Activated effector memory CD4-positive, alpha-beta T cell treated with Interleukin-2 at 50 U/mL for 16 hours (primary cell): ENCODE results near the gene CLNK.
"Not testable (repeated sequence)": the region's sequence is repeated elsewhere in the genome, so short reads cannot be mapped to it uniquely, and the experiment has no call there.

Experiments
- DNase-seq: peaks from one replicate; pipeline ENCODE4 v3.0.0-alpha.2; 2020

CLNK gene

DNA sequence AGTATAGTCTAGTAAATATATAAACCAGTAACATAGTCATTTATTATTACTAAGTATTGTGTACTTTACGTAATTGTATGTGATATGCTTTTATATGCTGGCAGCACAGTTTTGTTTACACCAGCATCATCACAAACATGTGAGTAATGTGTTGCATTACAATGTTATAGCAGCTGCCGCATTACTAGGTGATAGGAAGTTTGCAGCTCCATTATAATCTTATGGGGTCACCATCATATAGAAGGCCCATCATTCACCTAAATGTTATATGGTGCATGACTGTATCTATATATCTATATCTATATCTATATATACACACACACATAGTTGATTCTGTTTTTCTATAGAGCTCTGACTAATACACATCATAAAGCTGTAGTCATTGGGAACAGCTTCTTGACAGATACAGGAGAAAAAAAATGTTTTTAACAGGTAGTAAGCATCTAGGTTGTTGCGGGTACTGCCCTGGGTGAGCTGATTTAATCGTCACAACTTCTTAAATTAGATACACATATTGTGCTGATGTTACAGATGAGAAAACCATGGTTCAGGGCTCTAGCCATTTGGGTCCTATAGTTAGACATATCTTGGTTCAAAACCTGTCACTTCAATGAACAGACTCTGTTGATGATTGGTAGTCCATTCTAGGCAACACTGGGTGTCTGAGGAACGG, 77.9 kb downstream of the CLNK start:
- no peak for DNase-seq

DNA sequence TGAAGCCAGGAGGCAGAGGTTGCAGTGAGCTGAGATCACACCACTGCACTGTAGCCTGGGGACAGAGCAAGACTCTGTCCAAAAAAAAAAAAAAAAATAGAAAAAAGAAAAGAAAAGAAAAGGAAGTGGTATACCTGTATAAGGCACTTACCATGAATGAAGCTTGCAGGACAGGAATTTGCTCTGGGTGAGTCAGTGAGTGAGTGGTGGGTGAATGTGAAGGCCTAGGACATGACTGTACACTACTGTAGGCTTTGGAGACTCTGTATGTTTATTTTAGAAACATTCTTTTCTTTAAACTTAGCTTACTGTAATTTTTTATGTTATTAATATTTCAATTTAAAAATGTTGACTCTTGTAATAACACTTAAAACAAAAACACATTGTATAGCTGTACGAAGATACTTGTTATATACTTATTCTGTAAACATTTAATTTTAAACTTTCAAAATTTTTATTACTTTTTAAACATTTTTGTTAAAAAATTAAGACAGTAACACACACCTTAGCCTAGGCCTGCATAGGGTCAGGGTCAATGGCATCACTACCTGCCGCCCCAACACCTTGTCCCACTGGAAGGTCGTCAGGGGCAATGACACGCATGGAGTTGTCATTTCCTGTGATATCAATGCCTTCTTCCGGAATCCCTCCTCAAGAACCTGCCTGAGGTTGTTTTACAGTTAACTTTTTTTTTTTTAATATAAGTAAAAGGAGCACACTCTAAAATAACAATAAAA, 78.7 kb downstream of the CLNK start:
- DNase-seq, result no peak

DNA sequence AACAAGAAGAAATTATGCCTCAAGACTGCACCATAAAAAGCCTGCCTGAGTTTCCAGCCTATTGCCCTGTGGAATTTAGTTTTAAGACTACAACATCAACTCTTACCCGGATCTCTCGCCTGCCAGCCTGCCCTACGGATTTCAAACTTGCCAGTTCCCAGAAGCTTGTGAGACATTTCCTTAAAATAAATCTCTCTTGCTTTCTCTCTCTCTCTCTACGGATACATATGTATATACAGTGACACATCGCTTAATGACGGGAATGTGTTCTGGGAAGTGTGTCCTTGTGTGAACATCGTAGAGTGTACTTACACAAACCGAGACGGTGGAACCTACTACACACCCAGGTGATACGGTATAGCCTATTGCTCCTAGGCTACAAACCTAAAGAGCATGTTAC, 79.5 kb downstream of the CLNK start:
- DNase-seq, result no peak

DNA sequence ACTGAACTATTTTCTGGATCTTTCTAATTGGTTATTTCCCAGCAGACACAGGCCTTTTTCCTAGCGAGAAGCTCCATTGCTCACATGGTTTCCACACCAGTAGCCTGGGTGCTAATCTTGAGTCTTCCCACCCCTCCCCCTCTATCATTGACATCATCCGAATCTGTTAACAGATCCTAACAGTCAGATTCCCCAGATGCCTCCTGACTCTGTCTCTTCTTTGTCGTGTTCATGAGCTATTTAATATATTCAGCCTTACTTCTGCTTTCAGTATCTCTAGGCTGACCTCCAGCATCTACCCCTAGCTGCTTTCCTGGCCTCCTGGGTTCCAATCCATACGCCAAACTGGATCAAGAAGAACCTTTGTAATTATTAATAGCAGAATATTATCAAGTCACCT, 85.0 kb downstream of the CLNK start:
- DNase-seq, result no peak

DNA sequence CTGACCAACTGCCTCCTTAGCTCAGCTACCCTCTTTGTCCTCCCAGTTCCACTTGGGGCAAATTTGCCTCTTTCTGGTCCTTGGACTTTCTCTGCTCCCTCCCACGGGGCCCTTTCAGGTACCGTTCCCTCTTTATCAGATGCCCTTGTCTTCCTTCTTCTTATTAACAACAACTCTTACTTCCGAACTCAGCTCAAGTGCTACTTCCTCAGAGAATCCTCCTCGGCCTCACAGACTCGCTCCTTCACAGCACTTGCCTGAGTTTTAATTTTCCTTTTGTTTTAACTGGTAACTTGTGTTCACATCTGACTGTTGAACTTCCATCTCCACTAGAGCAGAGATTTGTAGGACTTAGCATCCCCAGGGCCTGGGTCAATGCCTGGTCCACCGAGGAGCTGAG, 85.7 kb downstream of the CLNK start:
- no peak for DNase-seq

DNA sequence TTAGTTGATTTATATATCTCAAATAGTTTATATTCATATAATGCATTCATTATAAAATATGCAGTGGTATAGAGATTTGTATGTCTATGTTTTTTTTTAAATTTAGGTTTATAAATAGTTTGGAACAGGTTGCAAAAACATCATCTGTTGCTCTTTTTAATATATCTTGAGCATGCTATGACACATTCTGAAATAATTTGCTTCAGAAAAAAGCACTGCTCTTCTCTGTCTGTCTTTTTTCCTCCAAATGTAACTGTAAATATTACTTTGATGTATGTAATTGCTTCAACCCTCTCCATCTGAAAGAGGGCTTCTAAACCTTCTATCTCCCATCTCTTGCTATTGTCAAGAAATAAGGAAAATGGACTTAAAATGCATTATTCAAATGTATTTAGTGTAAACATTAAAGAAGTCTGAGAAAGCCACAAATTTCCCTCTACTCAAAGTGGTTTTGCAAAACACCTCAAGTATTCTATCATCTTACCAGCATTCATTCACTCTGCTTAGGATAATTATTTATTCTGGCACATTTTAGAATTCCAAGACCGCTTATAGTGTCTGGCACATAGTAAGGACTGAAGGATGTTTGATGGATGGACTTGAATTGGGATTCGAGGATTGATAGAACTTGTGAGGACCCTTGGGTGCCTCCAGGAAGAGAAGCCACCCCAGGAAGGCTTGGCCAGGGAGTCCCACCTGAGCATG, 87.8 kb downstream of the CLNK start:
- DNase-seq, result no peak

DNA sequence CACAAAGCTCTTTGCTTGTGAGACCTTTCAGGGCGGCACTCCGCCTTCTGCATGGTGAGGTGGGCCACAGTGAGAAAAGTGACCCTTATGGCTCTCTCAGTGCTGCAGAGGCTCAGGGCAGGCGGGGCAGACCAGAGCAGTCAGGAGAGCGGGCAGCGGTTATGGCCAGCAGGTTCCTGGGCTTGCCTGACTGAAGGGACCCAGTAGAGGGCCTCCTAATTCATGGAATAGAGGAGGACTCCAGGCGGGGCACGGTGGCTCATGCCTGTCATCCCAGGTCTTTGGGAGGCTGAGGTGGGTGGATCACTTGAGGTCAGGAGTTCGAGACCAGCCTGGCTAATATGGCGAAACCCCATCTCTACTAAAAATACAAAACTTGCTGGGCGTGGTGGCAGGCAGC, 91.4 kb downstream of the CLNK start:
- no peak for DNase-seq

DNA sequence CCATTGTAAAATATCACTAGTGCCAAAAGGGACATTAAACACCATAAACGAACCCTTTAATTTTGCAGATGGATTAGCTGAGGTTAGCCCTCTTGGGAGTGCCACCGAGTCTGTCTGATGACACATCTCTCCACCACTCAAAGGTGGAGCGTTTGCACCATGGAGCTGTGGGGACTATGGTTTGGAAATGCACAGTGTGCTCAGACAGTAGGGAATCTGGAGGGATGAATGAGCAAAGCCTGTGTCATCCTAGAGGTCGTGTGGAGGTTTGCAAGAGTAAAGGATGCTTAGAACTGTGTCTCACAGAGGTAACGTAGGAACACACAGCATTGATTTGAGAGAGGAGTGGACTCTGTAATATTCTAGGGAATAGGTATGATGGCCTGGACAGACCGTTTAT, 93.7 kb downstream of the CLNK start:
- no peak for DNase-seq

DNA sequence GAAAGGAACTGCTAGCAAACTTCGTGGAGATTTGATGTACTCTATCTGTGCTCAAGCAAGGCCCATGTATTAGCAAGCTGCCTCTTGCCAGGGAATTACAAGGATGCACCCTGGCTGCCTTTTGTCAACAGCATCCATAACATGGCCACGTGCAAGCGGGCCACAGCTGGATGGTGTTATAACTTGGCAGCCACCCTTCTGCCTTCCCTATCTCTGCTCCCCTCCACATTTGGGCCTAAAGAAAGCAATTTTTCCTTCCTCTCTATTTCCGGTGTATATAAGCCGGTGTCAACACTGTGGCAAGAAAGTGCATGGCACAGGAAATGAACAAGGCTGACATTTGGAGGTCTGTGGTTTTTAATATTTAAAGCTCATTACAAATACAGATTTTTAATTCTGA, 94.8 kb downstream of the CLNK start:
- DNase-seq, result no peak

DNA sequence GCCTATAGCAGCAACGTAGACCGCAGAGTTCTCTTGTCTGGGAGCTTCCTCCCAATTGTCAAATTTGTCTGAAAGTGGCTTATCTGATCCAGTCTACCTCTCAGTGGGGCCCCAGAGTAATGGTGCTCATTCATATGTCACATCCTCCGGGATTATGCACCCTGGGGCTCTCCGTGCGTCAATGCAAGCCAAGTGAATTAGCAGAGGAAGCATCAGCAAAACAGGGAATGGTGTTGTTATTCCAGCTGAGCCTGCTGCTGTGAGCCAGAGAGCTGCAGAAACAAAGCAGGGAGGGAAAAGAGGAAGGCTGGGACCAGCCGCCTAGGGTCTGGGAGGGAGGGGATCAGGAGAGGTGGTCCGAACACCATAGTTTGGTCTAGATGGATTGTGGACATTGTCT, 95.2 kb downstream of the CLNK start:
- no peak for DNase-seq

DNA sequence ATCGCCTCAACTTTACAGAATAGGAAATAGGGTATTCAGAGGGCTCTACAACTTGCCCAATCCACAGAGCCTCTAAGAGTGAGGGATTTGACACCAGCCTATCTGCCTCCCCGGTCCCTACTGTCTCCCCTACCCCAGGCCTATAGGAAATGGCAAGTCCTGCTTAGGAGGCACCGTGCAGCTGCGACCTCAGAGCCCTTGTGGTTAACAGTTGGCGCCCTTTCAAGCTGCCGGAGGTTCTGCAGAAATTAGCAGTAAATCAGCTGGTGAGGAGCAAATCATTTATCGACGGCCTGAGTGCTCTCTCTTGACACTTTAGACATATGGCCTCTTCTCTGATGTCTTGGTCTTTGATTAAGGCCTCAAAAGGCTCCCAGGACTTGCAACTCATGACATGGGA, 96.9 kb downstream of the CLNK start:
- no peak for DNase-seq

DNA sequence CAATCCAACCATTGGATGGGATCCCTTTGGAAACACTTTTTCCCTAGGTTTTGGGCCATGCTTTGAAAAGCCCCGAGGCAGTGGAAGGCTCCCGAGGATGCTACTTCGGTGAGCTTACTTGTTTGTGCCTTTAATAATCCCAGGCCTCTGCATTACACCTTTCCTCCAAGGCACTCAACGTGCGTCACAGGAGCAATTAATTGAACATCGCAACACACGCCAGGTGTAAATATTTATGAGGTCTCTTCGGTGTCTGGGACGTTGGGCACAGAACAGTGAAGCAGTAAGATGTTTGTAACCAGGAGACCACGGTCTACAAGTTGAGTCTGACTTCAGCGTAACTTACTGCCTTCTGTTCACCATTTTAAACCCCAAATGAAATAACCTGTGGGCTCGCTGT, 97.3 kb downstream of the CLNK start:
- DNase-seq, result no peak

DNA sequence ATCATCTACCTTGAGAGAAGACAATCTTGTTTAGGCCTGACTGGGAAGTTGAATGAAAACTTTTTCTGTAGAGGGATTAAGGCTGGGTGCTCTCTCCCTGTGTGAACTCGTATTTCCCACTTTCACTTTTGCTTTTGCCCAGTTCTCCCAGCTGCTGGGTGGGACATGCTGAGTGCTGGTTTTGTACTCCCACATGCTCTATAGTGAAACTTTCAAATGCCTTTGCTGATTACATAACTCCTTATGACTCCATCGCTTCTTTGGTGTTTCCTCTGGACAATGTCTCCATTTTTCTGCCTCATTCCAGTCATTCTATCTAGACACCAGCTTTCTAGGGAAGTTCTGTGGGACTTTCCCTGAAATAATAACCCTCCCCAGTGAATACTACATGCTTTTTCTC, 100.5 kb downstream of the CLNK start:
- no peak for DNase-seq

DNA sequence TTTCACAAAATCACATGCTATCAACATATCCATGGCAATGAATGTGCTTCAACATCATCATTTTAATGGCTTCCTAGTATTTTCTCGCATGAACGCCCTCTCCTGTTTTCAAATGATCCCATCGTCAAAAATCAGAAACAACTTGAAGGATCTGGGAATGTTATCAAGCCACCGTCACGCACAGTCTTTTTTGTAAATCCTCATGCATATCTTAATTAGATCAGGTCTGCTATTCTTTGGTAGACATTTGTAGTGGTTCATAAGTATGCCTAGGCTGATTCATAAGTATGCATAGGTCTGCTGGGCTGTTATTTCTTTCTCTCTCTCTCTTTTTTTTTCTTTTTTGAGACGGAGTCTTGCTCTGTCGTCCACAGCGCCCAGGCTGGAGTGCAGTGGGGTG, 101.6 kb downstream of the CLNK start:
- DNase-seq, result no peak

DNA sequence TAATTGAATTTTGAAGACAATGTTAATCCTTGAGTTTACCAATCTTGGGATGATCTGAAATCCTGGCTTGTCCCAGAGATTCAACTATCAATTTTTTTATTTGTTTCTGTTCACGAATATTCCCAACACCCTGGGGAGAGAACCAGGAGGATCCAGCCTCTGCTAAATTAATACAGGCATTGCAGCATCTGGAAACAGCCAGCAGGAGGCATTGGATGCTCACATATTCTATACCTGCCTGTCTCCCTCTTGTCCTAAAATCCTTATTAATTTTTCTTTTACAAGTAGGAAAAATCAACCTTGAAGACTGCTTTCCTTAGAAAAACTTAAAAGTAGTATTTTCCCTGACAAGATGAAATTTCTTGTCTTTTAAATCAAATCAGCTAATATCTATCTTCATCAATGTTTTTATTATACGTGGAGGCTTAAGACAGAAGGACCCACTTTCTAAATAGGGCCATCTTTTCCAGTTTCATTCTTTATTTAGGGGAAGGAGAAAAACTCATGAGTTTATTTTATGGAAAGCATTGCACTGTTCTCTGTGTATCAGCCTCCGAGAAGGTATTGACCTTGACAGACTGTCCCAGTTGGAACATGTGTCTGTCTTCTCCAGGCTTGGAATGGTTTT, 102.4 kb downstream of the CLNK start:
- DNase-seq, result no peak

DNA sequence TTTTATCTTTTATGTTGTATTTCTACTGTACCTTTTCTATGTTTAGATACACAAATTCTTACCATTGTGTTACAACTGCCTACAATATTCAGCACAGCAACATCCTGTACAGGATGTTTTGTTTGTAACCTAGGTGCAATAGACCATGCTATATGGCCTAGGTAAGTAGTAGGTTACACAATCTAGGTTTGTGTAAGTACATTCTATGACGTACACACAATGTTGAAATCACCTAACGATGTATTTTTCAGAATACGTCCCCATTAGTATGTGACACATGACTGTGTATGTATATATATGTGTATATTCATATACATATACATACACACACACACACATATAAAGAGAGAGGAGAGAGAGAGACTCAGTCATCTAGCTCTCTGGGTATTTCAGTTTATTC, 103.5 kb downstream of the CLNK start:
- no peak for DNase-seq

DNA sequence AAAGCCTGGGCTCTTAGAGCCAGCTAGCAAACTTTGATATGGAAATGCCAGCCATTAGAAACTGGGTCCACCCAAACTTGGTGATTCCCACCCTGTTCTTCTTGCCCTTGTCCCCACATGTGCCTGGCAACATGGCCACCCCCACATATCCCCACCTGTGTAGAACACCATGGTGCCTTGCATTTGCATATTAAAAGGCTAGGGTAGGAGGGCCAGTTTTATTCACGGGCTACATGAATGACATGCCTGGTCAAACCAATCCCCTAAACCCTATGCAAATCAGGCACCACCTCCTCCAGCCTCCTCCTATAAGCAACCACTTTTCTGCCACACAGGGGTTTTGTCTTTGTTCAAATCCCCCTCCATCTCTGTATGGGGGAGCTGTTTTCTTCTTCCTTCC, 104.9 kb downstream of the CLNK start:
- no peak for DNase-seq

DNA sequence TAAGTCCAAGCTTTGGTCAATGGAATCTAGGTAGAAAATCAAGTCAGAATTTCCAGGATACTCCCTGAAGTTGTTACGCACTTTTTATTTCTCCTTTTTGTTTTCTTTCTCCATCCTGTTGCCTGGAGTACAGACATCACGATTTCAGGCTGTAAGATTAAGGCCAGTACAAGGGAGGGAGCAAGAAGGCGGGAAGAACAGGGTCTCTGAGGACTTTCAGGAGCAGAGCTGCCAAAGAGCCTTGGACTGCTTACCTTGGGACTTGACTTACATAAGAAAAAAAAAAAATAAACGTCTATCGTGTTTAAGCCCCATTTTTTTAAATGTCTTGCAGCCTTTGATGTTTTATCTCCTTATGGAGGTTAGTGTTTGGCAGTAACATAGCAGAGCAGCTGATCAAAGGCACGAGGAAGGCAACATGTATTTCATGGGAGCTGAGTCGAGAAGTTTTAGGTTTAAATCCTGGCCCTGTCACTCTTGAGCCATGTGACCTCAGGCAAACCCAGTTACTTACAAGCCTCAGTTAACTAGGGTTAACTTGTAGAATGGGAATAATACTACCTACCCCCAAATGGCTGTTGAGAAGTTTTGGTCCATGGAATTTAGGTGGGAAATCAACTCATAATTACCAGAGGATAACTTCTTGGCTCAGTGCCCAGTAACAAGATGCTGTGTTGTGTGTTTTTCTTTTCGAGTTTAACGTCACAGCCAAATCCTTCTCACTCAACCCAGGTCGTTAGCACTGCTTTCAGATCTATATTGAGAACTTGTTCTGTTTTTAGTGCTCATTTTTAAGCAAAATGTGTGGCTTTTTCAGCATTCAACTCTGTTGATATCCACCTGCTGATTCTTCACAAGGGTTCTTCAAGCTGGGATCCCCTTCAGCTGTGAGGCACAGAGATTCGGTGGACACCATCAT, 106.8 kb downstream of the CLNK start:
- DNase-seq, result no peak

DNA sequence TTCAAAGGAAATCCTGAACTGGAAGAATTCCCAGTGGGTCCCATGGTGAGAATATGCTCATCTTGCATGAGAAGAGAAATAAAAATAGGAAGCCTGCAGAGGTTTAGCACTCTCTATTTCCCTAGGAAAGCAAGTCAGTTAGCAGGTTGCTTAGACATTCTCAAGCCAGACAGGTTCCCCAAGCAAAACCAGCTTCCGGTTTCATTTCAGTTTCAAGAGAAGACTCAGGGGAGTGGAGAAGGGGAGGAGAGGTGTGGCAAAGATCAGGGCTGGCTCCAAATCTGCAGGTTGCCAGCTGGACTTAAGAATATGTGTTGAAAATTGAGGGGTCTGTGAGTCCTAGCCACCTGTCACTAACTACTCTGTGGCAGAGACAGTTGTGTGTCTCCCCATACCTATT, 107.5 kb downstream of the CLNK start:
- no peak for DNase-seq

DNA sequence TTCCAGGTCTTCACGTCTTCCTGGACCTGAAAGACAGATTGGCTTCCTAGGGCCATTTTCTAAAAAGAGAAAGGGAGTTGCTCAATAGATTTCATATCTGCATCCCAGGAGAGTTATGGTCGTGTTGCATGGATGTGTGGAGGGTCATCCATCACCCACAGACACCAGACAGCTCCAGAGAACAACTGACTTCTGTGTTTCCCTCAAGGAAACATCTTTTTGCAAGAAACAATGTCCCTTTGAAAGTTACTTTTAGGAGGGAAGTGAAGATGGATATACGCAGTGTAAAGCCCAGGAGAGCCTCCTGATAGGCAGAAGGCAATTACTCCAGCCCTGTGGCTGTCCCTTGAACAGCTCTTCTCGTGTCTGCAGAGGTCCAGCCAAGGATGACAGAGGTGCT, 108.3 kb downstream of the CLNK start:
- no peak for DNase-seq

DNA sequence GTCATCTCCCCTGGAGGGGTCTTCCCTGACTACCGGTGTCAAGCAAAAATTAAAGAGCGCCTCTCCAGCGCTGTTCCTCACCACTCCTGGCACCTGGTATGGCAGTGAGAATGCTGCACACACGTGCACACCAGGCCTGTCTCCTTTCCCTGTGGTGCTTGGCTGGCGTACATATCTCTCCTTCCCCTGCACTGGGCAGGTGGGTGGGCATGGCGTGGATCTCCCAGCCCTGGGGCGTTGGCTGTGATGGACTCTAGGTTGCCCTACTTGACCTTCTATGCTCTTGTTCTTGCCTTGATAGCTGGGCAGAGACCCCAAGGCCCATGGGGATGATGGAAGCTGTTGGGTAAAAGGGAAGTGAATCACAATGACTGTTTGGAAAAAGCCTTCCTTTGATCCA, 109.2 kb downstream of the CLNK start:
- no peak for DNase-seq

DNA sequence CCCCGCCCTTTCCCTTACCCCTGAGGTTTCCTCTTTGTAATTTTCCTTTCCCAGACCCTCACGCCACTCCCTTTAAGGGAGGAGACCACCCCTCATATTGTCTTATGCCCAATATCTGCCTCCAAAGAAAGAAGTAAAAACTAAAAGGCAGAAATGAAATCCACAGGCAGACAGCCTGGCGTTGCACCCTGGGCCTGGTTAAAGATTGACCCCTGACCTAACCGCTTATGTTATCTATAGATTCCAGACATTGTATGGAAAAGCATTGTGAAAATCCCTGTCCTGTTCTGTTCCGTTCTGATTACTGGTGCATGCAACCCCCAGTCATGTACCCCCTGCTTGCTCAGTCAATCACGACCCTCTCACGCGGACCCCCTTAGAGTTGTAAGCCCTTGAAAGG, 110.0 kb downstream of the CLNK start:
- not testable (repeated sequence) for DNase-seq

DNA sequence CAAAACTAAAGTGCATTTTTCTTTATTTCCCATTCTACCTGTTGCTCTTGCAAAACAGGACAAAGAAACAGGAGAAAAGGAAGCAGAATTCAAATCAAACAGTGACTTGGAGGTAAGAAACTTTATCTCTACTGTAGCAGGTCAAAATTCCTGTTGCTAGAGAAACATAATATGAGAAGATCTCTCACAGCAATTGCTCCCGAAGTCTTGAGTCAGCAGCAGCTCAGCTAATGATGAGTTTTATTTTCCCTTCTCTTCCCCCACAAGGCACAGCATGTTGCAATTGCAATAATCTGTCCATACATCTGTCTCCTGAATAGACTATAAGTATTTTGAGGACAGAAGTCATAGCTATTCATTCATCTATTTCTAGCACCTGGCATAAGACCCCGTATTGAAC, 112.7 kb downstream of the CLNK start:
- DNase-seq, result no peak
